IPS-20b (cell line): ENCODE measurements around the gene PCDH9.

Experiments
- H3K27ac ChIP-seq: one replicate; pipeline ENCODE4 v1.5.1; 2013; ENCODE audit warnings: low read length
- H3K27me3 ChIP-seq: 2 replicates; pipeline ENCODE4 v1.6.1; 2013; ENCODE audit warnings: mild to moderate bottlenecking, low read length, inconsistent platforms; ENCODE audit not compliant: insufficient read depth
- H3K36me3 ChIP-seq: 2 replicates; pipeline ENCODE4 v1.6.1; 2013; ENCODE audit warnings: low read depth, mild to moderate bottlenecking, inconsistent platforms, low read length, moderate library complexity; ENCODE audit not compliant: insufficient read depth
- H3K4me1 ChIP-seq: 2 replicates; pipeline ENCODE4 v1.6.1; 2013; ENCODE audit warnings: mild to moderate bottlenecking, control low read depth, inconsistent platforms, low read length, moderate library complexity; ENCODE audit not compliant: insufficient read depth
- H3K4me3 ChIP-seq: 2 replicates; pipeline ENCODE4 v1.5.1; 2013; ENCODE audit warnings: mild to moderate bottlenecking, low read length, inconsistent platforms
- H3K9ac ChIP-seq: 2 replicates; pipeline ENCODE4 v1.6.1; 2013; ENCODE audit warnings: low read depth, mild to moderate bottlenecking, inconsistent platforms, low read length, moderate library complexity
- H3K9me3 ChIP-seq: 2 replicates; pipeline ENCODE4 v1.6.1; 2013; ENCODE audit warnings: mild to moderate bottlenecking, low read depth, low read length, inconsistent platforms; ENCODE audit not compliant: insufficient read depth

The PCDH9 gene

GRCh38 chr13:67043901-67044300 lies 186.2 kb downstream of the PCDH9 start:
- H3K36me3 ChIP-seq: no peaks in the 10 kb centered on the region
- H3K27me3 ChIP-seq: no peaks in the 10 kb centered on the region
- H3K9ac ChIP-seq: no peak overlapping the region
- H3K9me3 ChIP-seq: no peaks in the 10 kb centered on the region
- no peak overlapping the region for H3K4me3 ChIP-seq
- H3K4me1 ChIP-seq: peaks cover 4% of the 10 kb centered on the region; the same call in 1 of the 2 replicates
- no peak overlapping the region for H3K27ac ChIP-seq

GRCh38 chr13:67042556-67042955 lies 187.6 kb downstream of the PCDH9 start:
- H3K27ac ChIP-seq: no peak overlapping the region
- no peak overlapping the region for H3K9ac ChIP-seq
- no peaks in the 10 kb centered on the region; the same call in 1 of the 2 replicates for H3K4me1 ChIP-seq
- H3K36me3 ChIP-seq: no peaks in the 10 kb centered on the region
- no peaks in the 10 kb centered on the region for H3K9me3 ChIP-seq
- no peak overlapping the region for H3K4me3 ChIP-seq
- no peaks in the 10 kb centered on the region for H3K27me3 ChIP-seq

GRCh38 chr13:67036699-67037457 lies 193.3 kb downstream of the PCDH9 start:
- Histone ChIP-seq H3K27ac (no peak overlapping the region), H3K4me3 (no peak overlapping the region), H3K9ac (no peak overlapping the region), H3K27me3 (no peaks in the 10 kb centered on the region), H3K4me1 (peaks cover 4% of the 10 kb centered on the region; the same call in 1 of the 2 replicates), H3K9me3 (no peaks in the 10 kb centered on the region), H3K36me3 (no peaks in the 10 kb centered on the region)

GRCh38 chr13:67033170-67033569 lies 197.0 kb downstream of the PCDH9 start:
- no peak overlapping the region for H3K9ac ChIP-seq
- no peaks in the 10 kb centered on the region for H3K27me3 ChIP-seq
- H3K4me3 ChIP-seq: no peak overlapping the region
- no peaks in the 10 kb centered on the region for H3K36me3 ChIP-seq
- no peaks in the 10 kb centered on the region for H3K9me3 ChIP-seq
- no peak overlapping the region for H3K27ac ChIP-seq
- H3K4me1 ChIP-seq: peaks cover 4% of the 10 kb centered on the region; the same call in 1 of the 2 replicates

GRCh38 chr13:67023130-67023876 lies 206.8 kb downstream of the PCDH9 start:
- Histone ChIP-seq H3K9me3 (no peaks in the 10 kb centered on the region), H3K9ac (no peak overlapping the region), H3K4me3 (no peak overlapping the region), H3K4me1 (peaks cover 2% of the 10 kb centered on the region; the same call in 1 of the 2 replicates), H3K27me3 (no peaks in the 10 kb centered on the region), H3K27ac (no peak overlapping the region), H3K36me3 (no peaks in the 10 kb centered on the region)

GRCh38 chr13:67018775-67019174 lies 211.4 kb downstream of the PCDH9 start:
- H3K27me3 ChIP-seq: no peaks in the 10 kb centered on the region
- peaks cover 2% of the 10 kb centered on the region; the same call in 1 of the 2 replicates for H3K4me1 ChIP-seq
- no peaks in the 10 kb centered on the region for H3K9me3 ChIP-seq
- H3K36me3 ChIP-seq: no peaks in the 10 kb centered on the region
- H3K4me3 ChIP-seq: no peak overlapping the region
- H3K27ac ChIP-seq: no peak overlapping the region
- no peak overlapping the region for H3K9ac ChIP-seq

GRCh38 chr13:67017276-67017675 lies 212.9 kb downstream of the PCDH9 start:
- Histone ChIP-seq H3K4me3 (no peak overlapping the region), H3K27me3 (no peaks in the 10 kb centered on the region), H3K9me3 (no peaks in the 10 kb centered on the region), H3K36me3 (no peaks in the 10 kb centered on the region), H3K9ac (no peak overlapping the region), H3K27ac (no peak overlapping the region), H3K4me1 (no peaks in the 10 kb centered on the region)

- H3K27ac ChIP-seq: no peak overlapping the region
- no peaks in the 10 kb centered on the region for H3K9me3 ChIP-seq
- H3K36me3 ChIP-seq: no peaks in the 10 kb centered on the region
- H3K9ac ChIP-seq: no peak overlapping the region
- no peaks in the 10 kb centered on the region for H3K27me3 ChIP-seq
- no peak overlapping the region for H3K4me3 ChIP-seq
- H3K4me1 ChIP-seq: no peaks in the 10 kb centered on the region
These were observed 214.0 kb downstream of the PCDH9 start for GRCh38 chr13:67015976-67016600.

GRCh38 chr13:67014399-67014798 lies 215.7 kb downstream of the PCDH9 start:
- Histone ChIP-seq H3K36me3 (no peaks in the 10 kb centered on the region), H3K4me3 (no peak overlapping the region)

GRCh38 chr13:67013709-67014108 lies 216.4 kb downstream of the PCDH9 start:
- H3K9me3 ChIP-seq: no peaks in the 10 kb centered on the region
- H3K36me3 ChIP-seq: no peaks in the 10 kb centered on the region
- H3K27me3 ChIP-seq: no peaks in the 10 kb centered on the region
- peaks cover 18% of the 10 kb centered on the region; the same call in 1 of the 2 replicates for H3K4me1 ChIP-seq
- no peak overlapping the region for H3K9ac ChIP-seq
- H3K4me3 ChIP-seq: no peak overlapping the region
- H3K27ac ChIP-seq: no peak overlapping the region

More at GRCh38 chr13:67014399-67014798, 215.7 kb downstream of the PCDH9 start:
- H3K27me3 ChIP-seq: no peaks in the 10 kb centered on the region
- no peaks in the 10 kb centered on the region for H3K9me3 ChIP-seq
- H3K27ac ChIP-seq: no peak overlapping the region
- H3K9ac ChIP-seq: no peak overlapping the region
- peaks cover 15% of the 10 kb centered on the region; the same call in 1 of the 2 replicates for H3K4me1 ChIP-seq

- Histone ChIP-seq H3K36me3 (no peaks in the 10 kb centered on the region), H3K4me3 (no peak overlapping the region), H3K27ac (no peak overlapping the region), H3K4me1 (peaks cover 18% of the 10 kb centered on the region; the same call in 1 of the 2 replicates), H3K9me3 (no peaks in the 10 kb centered on the region), H3K9ac (no peak overlapping the region), H3K27me3 (no peaks in the 10 kb centered on the region)
These were observed 222.0 kb downstream of the PCDH9 start for GRCh38 chr13:67008075-67008668.
